Neural progenitor cell (in vitro differentiated cells): Measurements from ENCODE around the gene GCNT2. TPM values are rescaled to one million over a fixed set of nuclear protein-coding genes. Genes with fewer than 3 reads are reported as not detected.
"Not testable (repeated sequence)": the region's sequence is repeated elsewhere in the genome, so short reads cannot be mapped to it uniquely, and the experiment has no call there.

Experiments used
- DNase-seq: peaks from one replicate; pipeline ENCODE4 v3.0.0-alpha.2; 2016; ENCODE audit warnings: low spot score
- H2AFZ ChIP-seq: fragments of 200-600 bp; sonication (generic); replicated peaks from 2 replicates; pipeline ENCODE4 v1.6.1; 2016; ENCODE audit warnings: antibody characterized with exemption
- H3F3A ChIP-seq: fragments of 200-600 bp; sonication (generic); 2 replicates; pipeline ENCODE4 v1.6.1; 2016; ENCODE audit warnings: antibody characterized with exemption, low read depth
- H3K27ac ChIP-seq: fragments of 200-600 bp; sonication (generic); 2 replicates; pipeline ENCODE4 v1.5.1; 2016; ENCODE audit warnings: mild to moderate bottlenecking
- H3K27me3 ChIP-seq: fragments of 200-600 bp; sonication (generic); 2 replicates; pipeline ENCODE4 v1.6.1; 2016; ENCODE audit warnings: mild to moderate bottlenecking, moderate library complexity
- H3K36me3 ChIP-seq: fragments of 200-600 bp; sonication (generic); 2 replicates; pipeline ENCODE4 v1.5.1; 2016
- H3K4me1 ChIP-seq: fragments of 200-600 bp; sonication (generic); 2 replicates; pipeline ENCODE4 v1.6.1; 2016; ENCODE audit warnings: mixed run types
- H3K4me2 ChIP-seq: fragments of 200-600 bp; sonication (generic); 2 replicates; pipeline ENCODE4 v1.6.1; 2016
- H3K4me3 ChIP-seq: fragments of 200-600 bp; sonication (generic); 2 replicates; pipeline ENCODE4 v1.5.1; 2016
- H3K79me2 ChIP-seq: fragments of 200-600 bp; sonication (generic); 2 replicates; pipeline ENCODE4 v1.6.1; 2016; ENCODE audit warnings: low read depth
- H3K9ac ChIP-seq: fragments of 200-600 bp; sonication (generic); 2 replicates; pipeline ENCODE4 v1.6.1; 2016
- H3K9me3 ChIP-seq: fragments of 200-600 bp; sonication (generic); 2 replicates; pipeline ENCODE4 v1.5.1; 2016; ENCODE audit warnings: low read depth
- H4K20me1 ChIP-seq: fragments of 200-600 bp; sonication (generic); 2 replicates; pipeline ENCODE4 v1.6.1; 2016; ENCODE audit warnings: low read depth
- H3K27ac Mint-ChIP-seq: 3 replicates; pipeline ENCODE4 v1.8.0; 2021; ENCODE audit warnings: mixed read lengths
- H3K27me3 Mint-ChIP-seq: 2 replicates; pipeline ENCODE4 v1.8.0; 2022; ENCODE audit warnings: low read depth, mild to moderate bottlenecking, inconsistent platforms, moderate library complexity, mixed read lengths; ENCODE audit not compliant: insufficient read depth
- H3K36me3 Mint-ChIP-seq: 3 replicates; pipeline ENCODE4 v1.8.0; 2021; ENCODE audit warnings: mixed read lengths
- H3K4me1 Mint-ChIP-seq: 3 replicates; pipeline ENCODE4 v1.8.0; 2021; ENCODE audit warnings: mixed read lengths
- H3K4me3 Mint-ChIP-seq: 3 replicates; pipeline ENCODE4 v1.8.0; 2021; ENCODE audit warnings: mild to moderate bottlenecking, moderate library complexity, mixed read lengths
- H3K9me3 Mint-ChIP-seq: 3 replicates; pipeline ENCODE4 v1.8.0; 2020; ENCODE audit warnings: mixed read lengths
- CTCF ChIP-seq: fragments of 200-600 bp; sonication (generic); IDR thresholded peaks from 2 replicates; pipeline ENCODE4 v1.5.1; 2017; ENCODE audit warnings: antibody characterized with exemption, mild to moderate bottlenecking
- EZH2 ChIP-seq: fragments of 200-600 bp; sonication (generic); IDR thresholded peaks from 2 replicates; pipeline ENCODE4 v1.6.1; 2017; ENCODE audit warnings: antibody characterized with exemption, mild to moderate bottlenecking, moderate library complexity
- EZH2phosphoT487 ChIP-seq: fragments of 200-600 bp; sonication (generic); IDR thresholded peaks from 2 replicates; pipeline ENCODE4 v1.6.1; 2017; ENCODE audit warnings: antibody characterized with exemption
- total RNA-seq: library from RNA; depleted of rRNA; stranded (reverse); fragments of >200 nt; gene quantifications from 2 replicates; pipeline ENCODE4 v1.2.3, GENCODE V29; 2015; ENCODE audit warnings: low replicate concordance

The GCNT2 gene
- total RNA-seq, 1 donor from 2014 or later = 48.4 TPM

GRCh38 chr6:10487668-10488327, 33.4 kb upstream of the GCNT2 start:
- no peak overlapping the region for H3K27ac ChIP-seq
- peak overlapping the region; percentile 34 for H3K4me3 ChIP-seq
- H3K79me2 ChIP-seq = no peaks in the 10 kb centered on the region
- TF ChIP-seq EZH2phosphoT487 (no peak), EZH2 (no peak), CTCF (no peak)
- H3K4me2 ChIP-seq = peak overlapping the region; percentile 47
- Mint-ChIP-seq H3K36me3 (no peaks in the 10 kb centered on the region), H3K4me3 (no peak overlapping the region), H3K27me3 (peaks cover 3% of the 10 kb centered on the region), H3K4me1 (no peaks in the 10 kb centered on the region), H3K27ac (no peak overlapping the region), H3K9me3 (no peaks in the 10 kb centered on the region)
- DNase-seq = peak; percentile 24
- H4K20me1 ChIP-seq = no peaks in the 10 kb centered on the region
- no peaks in the 10 kb centered on the region for H3K9me3 ChIP-seq
- no peaks in the 10 kb centered on the region for H3K4me1 ChIP-seq
- H3K36me3 ChIP-seq = no peaks in the 10 kb centered on the region
- H3K9ac ChIP-seq = no peak overlapping the region
- peaks cover 18% of the 10 kb centered on the region for H3K27me3 ChIP-seq
- H2AFZ ChIP-seq = peak overlapping the region; percentile 50
- H3F3A ChIP-seq = no peaks in the 10 kb centered on the region

DNA sequence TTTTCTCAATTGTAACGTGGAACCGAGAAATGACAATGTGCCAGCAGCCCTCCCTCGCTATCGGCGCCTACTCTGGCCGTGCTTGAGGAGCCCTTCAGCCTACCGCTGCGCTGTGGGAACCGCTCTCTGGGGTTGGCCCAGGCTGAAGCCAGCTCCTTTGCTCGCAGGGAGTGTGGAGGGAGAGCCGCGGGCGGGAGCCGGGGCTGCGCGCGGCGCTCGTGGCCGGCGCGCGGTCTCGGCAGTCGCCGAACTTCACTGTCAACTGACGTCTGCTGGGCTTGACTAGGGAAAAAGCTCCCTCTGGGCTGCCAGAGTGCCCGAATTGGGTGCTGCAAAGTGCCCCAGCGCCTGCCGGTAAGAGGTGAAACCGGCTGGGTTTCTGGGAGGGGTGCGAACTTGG, 29.7 kb upstream of the GCNT2 start:
- TF ChIP-seq EZH2 (no peak), CTCF (no peak), EZH2phosphoT487 (no peak)
- H2AFZ ChIP-seq = no peak overlapping the region
- peaks cover 5% of the 10 kb centered on the region for H3K27me3 Mint-ChIP-seq
- DNase-seq = no peak
- no peak overlapping the region for H3K27ac ChIP-seq
- no peak overlapping the region for H3K4me2 ChIP-seq
- H4K20me1 ChIP-seq = no peaks in the 10 kb centered on the region
- H3K27me3 ChIP-seq = peaks cover 18% of the 10 kb centered on the region
- H3K36me3 Mint-ChIP-seq = no peaks in the 10 kb centered on the region
- H3K4me1 Mint-ChIP-seq = no peaks in the 10 kb centered on the region
- no peak overlapping the region for H3K27ac Mint-ChIP-seq
- no peak overlapping the region for H3K4me3 ChIP-seq
- no peaks in the 10 kb centered on the region for H3F3A ChIP-seq
- H3K9me3 Mint-ChIP-seq = no peaks in the 10 kb centered on the region
- H3K4me3 Mint-ChIP-seq = no peak overlapping the region
- H3K4me1 ChIP-seq = no peaks in the 10 kb centered on the region
- no peaks in the 10 kb centered on the region for H3K9me3 ChIP-seq
- no peaks in the 10 kb centered on the region for H3K79me2 ChIP-seq
- no peaks in the 10 kb centered on the region for H3K36me3 ChIP-seq
- H3K9ac ChIP-seq = no peak overlapping the region

DNA sequence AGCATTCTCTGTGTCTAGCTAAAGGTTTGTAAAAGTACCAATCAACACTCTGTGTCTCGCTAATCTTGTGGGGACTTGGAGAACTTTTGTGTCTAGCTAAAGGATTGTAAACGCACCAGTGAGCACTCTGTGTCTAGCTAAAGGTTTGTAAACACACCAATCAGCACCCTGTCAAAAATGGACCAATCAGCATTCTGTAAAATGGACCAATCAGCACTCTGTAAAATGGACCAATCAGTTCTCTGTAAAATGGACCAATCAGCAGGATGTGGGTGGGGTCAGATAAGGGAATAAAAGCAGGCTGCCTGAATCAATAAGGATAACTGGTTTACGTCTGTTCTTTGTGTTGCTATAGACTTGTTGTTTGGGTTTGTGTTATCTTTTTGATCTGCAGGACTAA, 29.2 kb upstream of the GCNT2 start:
- H3K9ac ChIP-seq, H3K27ac ChIP-seq, H3K79me2 ChIP-seq, H3K36me3 Mint-ChIP-seq, H3K4me3 Mint-ChIP-seq, H3K4me1 ChIP-seq, H3K4me1 Mint-ChIP-seq, H3K27ac Mint-ChIP-seq, DNase-seq, H3K4me2 ChIP-seq, H3K9me3 ChIP-seq, H3K27me3 Mint-ChIP-seq, H2AFZ ChIP-seq, H3F3A ChIP-seq, H4K20me1 ChIP-seq, H3K9me3 Mint-ChIP-seq, H3K36me3 ChIP-seq, H3K4me3 ChIP-seq: not testable (repeated sequence)
- peaks cover 18% of the 10 kb centered on the region for H3K27me3 ChIP-seq

DNA sequence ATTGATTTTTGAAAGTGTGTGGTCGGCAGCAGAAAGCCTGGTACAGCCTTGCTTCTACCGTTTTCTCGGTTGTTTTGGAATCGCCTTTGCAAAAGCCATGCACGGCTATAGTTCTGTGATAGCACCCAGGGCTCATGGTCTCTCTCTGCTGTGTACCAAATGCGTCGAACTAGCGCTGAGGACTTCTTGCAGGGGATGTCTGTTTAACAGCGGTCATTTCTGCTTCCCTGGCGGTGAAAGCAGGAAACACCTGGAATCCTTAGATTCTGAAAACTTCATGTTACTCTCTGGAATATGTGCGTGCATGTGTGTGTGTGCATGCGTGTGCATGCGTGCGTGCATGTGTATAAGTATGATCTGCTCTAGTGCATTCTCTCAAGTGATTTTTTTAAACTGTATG, 26.1 kb upstream of the GCNT2 start:
- H3K4me3 ChIP-seq = no peak overlapping the region
- H3K4me2 ChIP-seq = no peak overlapping the region
- H3K79me2 ChIP-seq = no peaks in the 10 kb centered on the region
- H3K36me3 ChIP-seq = no peaks in the 10 kb centered on the region
- H3K36me3 Mint-ChIP-seq = no peaks in the 10 kb centered on the region
- no peaks in the 10 kb centered on the region for H3F3A ChIP-seq
- no peaks in the 10 kb centered on the region for H3K9me3 Mint-ChIP-seq
- no peaks in the 10 kb centered on the region for H3K9me3 ChIP-seq
- H3K27ac Mint-ChIP-seq = peak overlapping the region; percentile 39
- H3K27me3 Mint-ChIP-seq = peaks cover 6% of the 10 kb centered on the region
- no peak overlapping the region for H3K27ac ChIP-seq
- no peak for DNase-seq
- H4K20me1 ChIP-seq = no peaks in the 10 kb centered on the region
- H2AFZ ChIP-seq = peak overlapping the region; percentile 10
- no peak for TF ChIP-seq CTCF
- TF ChIP-seq EZH2phosphoT487 = no peak
- TF ChIP-seq EZH2 = no peak
- no peak overlapping the region for H3K9ac ChIP-seq
- no peaks in the 10 kb centered on the region for H3K4me1 ChIP-seq
- no peaks in the 10 kb centered on the region for H3K4me1 Mint-ChIP-seq
- no peak overlapping the region for H3K4me3 Mint-ChIP-seq
- H3K27me3 ChIP-seq = no peaks in the 10 kb centered on the region
